Head of caudate nucleus (tissue), 42 donors: ENCODE measurements around the gene GOPC.

Experiments used
- DNase-seq, 42 donors: peaks; one replicate each; pipeline versions ENCODE4 v3.0.0 to v3.0.0-alpha.2; 2020 to 2021; ENCODE audit warnings: mixed read lengths in 7 of 42
- intact Hi-C: fragments of 100-400 bp; cut with DNase I; formaldehyde crosslinking; loops from one replicate; pipeline ENCODE4 v1.15.0; 2022

Gene GOPC

DNA sequence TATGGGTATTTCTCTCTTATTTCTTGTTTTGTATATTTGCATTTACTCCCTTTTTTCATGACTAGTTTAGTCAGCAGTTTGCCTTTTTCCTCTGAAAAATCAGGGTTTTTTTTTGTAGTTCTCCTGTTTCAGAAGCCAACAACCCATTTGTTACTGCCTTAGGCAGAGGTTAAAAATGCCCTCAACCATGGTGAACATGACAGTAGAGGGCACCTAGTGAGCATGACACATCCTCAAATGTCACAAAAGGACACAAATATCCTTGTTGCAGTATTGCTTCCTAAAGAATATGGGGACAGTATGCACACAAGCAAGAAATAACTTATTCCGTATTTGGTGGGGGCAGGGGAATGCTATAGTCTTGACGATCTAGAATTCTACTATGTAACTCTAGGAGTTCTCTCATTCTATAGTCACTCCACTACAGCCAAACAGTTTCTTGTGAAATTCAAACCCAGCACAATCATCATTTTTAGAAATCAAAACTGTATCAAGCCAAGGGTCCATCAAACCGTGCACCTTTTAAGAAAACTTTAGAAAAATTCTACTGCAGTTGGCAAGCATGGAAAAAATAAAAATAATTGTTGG, 47.0 kb downstream of the GOPC start:
- intact Hi-C loops = loop anchor here (5.0 to 10.0 kb wide), 3 partner anchors 49 to 108 kb away; partner anchors contain the start of genes DCBLD1 and GOPC

DNA sequence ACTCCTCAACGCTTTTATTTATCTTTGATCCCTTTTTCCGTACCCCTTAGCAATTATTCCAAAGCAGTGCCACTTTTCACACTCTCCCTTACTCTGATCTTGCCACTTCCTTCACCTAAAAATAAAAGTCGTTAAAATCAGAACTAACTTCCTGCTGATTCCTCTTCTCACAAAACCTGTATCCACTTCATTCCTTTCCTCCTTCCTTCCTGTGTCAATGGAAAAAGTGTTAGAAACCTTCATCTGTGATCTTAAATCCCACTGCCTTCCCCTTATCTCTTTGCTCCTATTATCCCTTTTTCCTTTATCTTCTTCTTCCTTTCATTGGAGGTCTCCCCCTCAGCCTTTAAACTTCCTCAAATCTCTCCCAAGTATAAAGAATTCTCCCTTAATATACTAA, 49.2 kb downstream of the GOPC start:
- intact Hi-C loops = loop anchor here (10.0 kb wide), 2 partner anchors 52 to 68 kb away; partner anchors contain the start of genes DCBLD1 and GOPC

More for the DNA sequence above, 47.0 kb downstream of the GOPC start:
- no peak for DNase-seq

DNA sequence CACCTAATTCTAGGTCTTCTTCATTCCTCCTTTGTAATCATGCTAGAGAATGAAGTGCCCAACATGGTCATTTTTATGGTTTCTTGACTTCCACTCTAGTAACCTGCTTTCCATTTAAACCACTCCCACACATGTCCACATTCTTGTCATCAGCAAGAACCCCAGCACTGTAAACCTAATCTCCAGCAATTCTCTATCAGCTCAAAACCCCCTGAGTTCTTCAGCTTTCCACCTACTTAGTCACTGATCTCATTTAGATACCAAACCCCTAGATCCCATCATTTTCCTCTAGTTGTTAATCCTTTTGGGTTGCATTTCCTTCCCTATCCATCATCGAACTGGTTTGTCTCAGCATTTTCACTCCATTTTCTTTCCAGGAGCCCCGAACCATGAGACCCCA, 49.7 kb downstream of the GOPC start:
- DNase-seq = no peak

More for the DNA sequence above, 49.2 kb downstream of the GOPC start:
- no peak for DNase-seq

DNA sequence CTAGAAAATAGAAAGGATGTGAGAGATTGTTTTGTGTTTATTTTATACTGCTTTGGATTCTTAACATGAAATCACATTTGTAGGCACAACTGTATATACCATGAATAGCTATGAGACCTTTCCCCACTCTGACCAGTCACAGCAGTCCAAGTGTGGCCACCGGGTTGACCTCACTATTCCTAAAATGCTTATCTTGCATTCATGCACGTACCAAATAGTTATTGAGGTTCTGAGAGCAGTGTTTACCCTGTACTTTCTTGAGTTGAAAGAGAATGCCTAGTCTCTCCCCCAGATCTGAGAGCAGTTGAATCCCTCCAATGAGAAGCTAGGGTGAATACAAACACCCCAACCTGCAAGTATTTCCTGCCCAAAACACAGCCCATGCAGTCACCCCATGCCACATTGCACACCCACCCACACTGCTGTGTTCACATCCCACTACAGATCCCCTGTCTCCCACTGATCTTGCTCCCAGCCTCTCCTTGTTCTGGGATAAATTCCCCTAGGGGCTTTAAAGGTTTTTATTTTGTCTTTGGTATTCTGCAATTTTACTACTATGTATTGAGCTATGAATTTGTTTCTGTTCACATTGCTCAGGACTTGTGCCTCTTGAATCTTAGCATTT, 51.6 kb downstream of the GOPC start:
- no peak for DNase-seq
- intact Hi-C loops = loop anchor here (10.0 kb wide), 2 partner anchors 54 to 66 kb away; partner anchors contain the start of genes DCBLD1 and GOPC

More for the DNA sequence above, 49.7 kb downstream of the GOPC start:
- intact Hi-C loops = loop anchor here (10.0 kb wide), 2 partner anchors 52 to 68 kb away; partner anchors contain the start of genes DCBLD1 and GOPC

DNA sequence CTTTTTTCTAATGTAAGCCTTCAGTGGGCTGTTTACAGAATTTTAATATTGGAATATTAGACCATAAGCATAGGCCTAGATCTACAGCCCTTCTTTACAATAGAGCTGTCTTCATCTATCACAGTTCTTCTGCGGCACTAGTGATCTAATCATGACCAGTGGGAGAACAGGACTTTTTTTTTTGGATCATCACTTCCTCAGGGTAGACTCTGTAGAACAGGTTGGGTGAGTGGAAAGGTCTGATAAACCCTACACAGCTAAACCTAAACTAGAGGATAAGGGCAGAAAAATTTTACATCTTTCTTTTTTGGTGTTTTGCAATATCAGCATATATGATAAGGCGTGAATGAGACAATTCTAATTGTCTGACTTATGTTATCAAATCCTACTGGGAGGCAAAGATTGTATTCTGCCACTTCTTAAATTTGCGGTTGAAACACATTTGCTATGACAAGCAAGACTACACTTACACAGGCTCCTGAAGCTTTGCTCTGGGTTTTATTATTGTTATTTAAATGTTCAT, 52.2 kb downstream of the GOPC start:
- intact Hi-C loops = loop anchor here (10.0 kb wide), 2 partner anchors 55 to 65 kb away; partner anchors contain the start of genes DCBLD1 and GOPC
- DNase-seq = no peak

DNA sequence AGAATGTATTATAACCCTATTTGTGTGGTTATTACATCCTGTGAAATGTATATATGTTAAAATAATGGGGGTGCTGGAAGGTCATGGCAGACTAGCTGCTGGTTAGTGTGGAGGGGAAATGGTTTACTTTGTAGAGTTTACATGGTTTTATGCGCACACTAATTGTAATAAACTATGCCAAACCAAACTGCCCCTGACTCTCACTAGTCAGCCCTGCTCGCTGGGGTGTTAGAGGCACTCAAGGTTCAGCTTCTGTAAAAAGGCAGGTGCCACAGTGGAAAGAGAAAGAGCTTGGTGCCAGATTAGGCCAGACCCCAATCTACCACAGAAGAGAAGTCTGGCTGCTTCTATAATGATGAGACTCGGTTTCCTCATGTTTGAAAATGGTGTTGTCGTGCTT, 52.7 kb downstream of the GOPC start:
- DNase-seq = no peak
- intact Hi-C loops = loop anchor here (10.0 kb wide), 2 partner anchors 55 to 65 kb away; partner anchors contain the start of genes DCBLD1 and GOPC

DNA sequence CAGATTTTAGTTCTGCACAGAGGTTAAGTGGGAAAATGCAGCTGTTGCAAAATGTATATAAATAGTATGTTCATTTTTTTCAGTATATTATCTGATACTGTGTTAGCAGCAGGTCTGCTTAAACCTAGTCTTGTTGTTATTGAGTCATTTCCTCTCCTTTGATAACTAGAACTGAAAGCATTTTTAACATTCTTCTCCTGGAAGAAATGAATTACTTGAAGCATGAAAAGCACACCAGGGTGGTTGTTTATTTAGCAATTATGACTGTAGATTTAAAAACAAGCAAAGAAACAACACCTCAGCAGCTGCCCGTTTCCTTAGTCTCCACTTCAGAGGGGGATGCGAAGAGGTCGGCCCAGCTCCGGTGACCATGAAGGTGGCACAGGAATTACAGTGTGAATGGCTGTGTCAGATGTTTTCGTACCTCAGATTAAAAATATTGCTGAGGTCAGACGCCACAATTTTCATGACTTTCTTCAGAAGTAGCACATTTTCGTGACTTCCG, 53.5 kb downstream of the GOPC start:
- intact Hi-C loops = no loop called here
- no peak for DNase-seq

DNA sequence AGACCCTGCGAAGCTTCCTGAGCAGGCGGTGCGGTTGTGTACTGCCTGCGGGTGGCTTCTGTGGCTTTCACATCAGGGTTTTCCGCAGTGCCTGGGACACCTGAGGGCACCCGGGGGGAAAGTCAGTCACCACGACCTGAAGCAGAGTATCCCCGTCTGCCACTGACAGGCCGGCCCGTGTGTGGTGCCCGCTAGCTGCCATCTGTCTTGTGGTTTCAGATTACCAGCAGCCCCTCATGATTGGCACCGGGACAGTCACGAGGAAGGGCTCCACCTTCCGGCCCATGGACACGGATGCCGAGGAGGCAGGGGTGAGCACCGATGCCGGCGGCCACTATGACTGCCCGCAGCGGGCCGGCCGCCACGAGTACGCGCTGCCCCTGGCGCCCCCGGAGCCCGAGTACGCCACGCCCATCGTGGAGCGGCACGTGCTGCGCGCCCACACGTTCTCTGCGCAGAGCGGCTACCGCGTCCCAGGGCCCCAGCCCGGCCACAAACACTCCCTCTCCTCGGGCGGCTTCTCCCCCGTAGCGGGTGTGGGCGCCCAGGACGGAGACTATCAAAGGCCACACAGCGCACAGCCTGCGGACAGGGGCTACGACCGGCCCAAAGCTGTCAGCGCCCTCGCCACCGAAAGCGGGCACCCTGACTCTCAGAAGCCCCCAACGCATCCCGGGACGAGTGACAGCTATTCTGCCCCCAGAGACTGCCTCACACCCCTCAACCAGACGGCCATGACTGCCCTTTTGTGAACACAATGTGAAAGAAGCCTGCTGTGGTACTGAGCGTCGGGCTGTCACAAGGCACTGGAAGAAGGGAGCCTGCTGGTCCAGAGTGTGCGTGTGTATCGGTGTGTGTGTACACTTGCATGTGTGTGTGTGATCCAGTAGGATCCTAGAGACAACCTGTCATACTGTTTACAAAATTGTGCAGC, 54.4 kb downstream of the GOPC start:
- intact Hi-C loops = no loop called here
- peak in 41 of 42 donors; percentile 19 to 83 (median 56) for DNase-seq

DNA sequence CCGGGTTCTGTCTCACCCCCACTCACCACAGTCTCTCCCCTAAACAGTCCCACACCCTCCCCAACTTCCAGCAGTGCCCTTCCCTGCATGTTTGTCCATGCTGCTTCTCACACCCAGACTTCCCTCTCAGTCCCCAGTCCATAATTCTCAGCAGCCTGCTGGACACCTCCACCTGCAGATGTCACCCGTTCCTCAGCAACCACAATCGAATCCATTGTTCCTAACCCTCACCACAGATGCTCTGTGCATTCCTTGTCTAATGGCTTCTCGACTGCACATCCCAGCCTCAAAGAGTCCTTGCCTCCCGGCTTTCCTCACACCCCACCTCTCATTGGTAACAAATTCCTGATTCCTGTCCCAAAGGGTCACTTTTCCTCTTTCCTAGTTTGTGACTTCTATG, 55.6 kb downstream of the GOPC start:
- no peak for DNase-seq

DNA sequence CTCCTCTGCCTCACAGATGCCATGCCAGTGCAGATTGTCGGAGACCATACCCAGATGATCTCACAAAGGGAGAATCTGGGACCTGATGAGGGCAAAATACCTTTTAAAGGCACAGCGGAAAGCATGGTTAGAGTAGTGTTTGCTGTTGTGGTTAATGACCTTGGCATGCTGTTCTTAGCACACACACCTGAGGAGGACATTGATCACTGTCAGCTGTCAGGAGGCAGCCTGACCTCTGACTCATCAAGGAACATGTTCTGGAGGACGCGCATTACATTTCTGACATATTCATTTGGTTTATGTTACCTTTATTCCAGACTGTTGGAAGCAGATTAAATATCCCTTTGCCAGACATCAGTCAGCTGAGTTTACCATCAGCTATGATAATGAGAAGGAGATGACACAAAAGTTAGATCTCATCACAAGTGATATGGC, 57.1 kb downstream of the GOPC start:
- DNase-seq = no peak
- intact Hi-C loops = no loop called here

More for the DNA sequence above, 55.6 kb downstream of the GOPC start:
- intact Hi-C loops = no loop called here

DNA sequence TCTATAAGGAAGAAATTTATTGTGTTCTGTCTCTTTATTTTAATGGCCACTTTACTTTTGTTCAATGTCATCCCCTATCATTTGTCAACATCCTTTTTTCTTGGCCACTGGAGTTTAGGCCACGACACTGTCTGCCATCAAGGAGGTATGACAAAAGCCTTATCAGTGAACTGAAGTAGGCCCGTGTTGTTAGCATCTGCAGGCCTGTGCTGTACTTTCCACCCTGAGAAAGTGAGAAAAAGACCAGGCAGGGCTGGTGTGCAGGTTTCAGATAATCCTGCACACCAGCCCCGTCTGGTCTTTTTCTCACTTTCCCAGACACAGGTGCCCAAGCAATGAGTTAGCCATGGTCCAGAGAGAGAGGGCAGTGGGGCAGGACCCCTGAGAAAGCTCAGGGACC, 57.6 kb downstream of the GOPC start:
- no peak for DNase-seq
- intact Hi-C loops = no loop called here

DNA sequence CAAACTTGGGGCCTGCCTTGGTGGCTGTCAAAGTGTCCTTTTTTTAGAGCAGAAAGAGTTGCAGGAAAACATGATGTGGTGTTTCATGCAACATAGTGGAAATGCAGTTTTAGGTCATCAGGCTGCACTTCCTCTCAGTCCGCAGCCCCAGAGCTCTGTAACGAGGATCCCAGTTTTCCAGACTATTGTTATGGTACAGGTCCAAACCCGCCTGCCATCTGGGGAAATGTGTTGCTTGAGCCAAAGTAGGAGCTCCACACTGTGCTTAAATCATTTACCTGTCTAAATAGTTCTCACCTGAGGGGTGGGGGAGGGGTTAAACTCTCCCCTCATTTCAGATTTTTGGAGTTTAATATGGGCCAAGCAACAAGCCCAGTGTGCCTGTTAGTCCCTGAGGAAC, 59.8 kb downstream of the GOPC start:
- DNase-seq = no peak
- intact Hi-C loops = no loop called here

DNA sequence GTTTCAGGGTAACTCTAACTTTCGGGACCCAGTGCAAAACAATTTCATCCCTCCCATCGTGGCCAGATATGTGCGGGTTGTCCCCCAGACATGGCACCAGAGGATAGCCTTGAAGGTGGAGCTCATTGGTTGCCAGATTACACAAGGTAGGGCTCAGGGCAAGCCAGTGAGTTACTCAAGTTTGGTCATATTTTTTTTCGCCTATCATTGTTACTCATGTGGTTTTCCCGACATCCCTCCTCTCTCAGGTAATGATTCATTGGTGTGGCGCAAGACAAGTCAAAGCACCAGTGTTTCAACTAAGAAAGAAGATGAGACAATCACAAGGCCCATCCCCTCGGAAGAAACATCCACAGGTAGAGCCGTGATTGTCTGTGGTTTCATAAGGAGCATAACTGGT, 61.6 kb downstream of the GOPC start:
- intact Hi-C loops = no loop called here
- DNase-seq = no peak

DNA sequence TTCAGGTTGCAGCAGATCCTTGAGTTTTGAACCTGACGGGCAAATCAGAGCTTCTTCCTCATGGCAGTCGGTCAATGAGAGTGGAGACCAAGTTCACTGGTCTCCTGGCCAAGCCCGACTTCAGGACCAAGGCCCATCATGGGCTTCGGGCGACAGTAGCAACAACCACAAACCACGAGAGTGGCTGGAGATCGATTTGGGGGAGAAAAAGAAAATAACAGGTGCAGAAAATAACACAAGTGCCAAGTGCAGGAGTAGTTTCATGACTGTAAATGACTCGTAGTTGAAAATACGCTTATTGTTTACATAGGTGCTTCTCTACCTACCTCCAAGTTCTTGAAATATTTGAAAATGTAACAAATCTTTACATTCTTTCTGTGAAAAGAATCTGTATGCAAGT, 63.7 kb downstream of the GOPC start:
- intact Hi-C loops = no loop called here
- DNase-seq = no peak

DNA sequence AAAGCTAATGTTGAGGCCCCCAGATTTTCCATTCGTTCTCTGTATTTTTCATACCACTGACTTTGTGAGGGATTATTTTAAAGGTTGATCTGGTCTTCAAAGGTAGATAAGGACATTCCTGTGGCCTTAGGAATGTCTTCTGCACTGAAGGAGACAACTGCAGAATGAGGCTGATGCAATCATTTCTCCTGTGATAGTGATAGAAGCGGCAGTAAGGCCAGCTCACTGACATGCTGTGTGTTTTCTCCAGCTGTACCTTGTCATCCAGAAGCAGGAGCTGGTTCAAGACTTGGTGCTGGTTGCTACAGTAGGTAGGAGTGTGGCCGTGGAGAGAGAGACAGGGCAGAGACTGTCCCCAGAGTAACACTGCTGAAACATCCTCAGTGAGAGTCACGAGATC, 66.0 kb downstream of the GOPC start:
- no peak for DNase-seq
- intact Hi-C loops = no loop called here

DNA sequence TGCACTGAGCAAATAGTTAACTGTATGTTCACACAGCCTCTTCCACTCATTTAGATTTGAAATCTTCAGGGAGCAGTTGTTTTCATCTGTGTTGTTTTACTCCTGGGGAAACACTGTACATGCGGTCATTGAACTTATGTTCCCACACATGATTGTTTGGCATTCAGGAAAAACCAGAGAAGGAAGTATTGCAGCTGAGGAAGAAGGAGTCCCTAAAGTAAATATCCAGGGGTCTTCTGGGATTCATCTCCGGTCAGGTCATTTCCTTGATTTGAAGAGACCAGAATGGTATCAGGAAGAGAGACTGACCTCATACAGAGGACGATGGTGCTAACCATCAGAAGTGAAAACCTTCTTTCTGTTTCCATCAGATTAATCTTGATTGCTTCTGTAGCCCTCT, 67.3 kb downstream of the GOPC start:
- DNase-seq = no peak
- intact Hi-C loops = no loop called here

DNA sequence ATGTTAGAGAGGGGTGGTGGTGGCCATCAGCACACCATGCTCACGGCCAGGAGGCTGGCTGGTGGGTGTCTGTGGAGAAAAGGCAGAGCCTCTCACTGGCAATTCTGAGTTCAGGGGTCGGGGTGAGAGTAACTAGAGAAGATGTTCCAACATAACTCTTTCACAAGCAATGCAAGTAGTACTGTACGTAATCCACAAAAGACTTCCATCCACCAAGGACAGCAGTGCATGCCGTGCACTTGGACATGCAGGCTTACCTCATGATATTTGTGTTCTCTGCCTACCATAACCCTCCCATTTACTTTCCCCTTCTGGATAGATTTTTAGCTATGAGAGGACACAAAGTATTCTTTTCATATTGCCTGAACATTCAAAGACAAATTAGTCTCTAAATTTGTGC, 68.5 kb downstream of the GOPC start:
- no peak for DNase-seq
- intact Hi-C loops = no loop called here

DNA sequence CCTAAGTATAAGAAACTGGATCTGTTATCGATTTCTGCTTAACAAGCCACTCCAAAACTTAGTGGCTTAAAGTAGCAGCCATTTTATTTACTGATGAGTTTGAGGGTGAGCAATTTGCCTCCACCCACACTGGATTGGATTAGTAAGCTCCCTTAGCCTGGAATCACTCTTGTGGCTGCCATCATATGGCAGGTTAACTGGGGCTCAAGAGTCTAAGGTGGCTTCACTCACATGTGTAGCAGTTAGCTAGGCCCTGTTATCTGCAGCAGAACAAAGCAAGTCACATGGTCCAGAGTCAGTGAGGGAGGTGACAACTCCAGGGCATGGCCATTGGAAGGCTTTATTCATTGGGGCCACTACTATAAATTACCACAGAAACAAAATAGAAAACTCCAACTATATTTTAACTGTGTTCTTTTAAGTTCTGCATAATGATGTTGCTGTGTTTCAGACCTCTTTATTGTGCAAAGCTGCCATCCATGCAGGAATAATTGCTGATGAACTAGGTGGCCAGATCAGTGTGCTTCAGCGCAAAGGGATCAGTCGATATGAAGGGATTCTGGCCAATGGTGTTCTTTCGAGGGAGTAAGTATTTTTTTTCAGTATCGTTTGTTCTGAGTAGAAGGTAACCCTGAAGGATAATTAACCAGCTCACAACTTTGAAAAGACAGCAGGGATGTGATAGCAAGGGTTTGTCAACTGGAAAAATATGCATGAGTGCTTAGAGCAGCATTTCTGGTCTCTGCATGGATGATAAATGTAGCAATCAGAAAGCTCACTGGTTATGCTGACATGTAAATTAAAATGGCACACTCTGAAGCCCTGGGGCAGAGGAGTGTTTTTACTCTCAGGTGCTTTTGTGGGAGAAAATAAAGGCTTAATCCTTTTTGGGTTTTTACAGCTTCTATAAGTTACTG, 70.2 kb downstream of the GOPC start:
- DNase-seq = no peak
- intact Hi-C loops = no loop called here
